Lung (tissue), 12 donors: ENCODE measurements around the gene CSNK2A1. TPM values are rescaled to one million over a fixed set of nuclear protein-coding genes. Genes with fewer than 3 reads are reported as not detected.

Experiments used
- ATAC-seq: fragments of 200-7000 bp; cut with Tn5 transposase; one replicate; pipeline ENCODE4 v1.9.1; 2020; ENCODE audit warnings: moderate number of reproducible peaks; ENCODE audit not compliant: insufficient read depth, low FRiP score
- DNase-seq, 3 donors: peaks; one replicate each; pipeline ENCODE4 v3.0.0-alpha.2; 2013 to 2017
- H3K27ac ChIP-seq, 2 donors: one replicate each; pipeline ENCODE4 v1.5.1; 2013; ENCODE audit warnings: mild to moderate bottlenecking in 2 of 2, moderate library complexity in 2 of 2, control low read depth in 1 of 2, inconsistent platforms in 1 of 2, low read depth in 1 of 2, low read length in 1 of 2
- H3K27me3 ChIP-seq, 3 donors: one replicate each; pipeline ENCODE4 v1.5.1; 2013; ENCODE audit warnings: low read length in 2 of 3; ENCODE audit not compliant: control insufficient read depth in 3 of 3, insufficient read depth in 3 of 3
- H3K36me3 ChIP-seq, 4 donors: one replicate each; pipeline ENCODE4 v1.5.1; 2013; ENCODE audit warnings: low read length in 4 of 4, mild to moderate bottlenecking in 1 of 4, moderate library complexity in 1 of 4; ENCODE audit not compliant: control insufficient read depth in 4 of 4, insufficient read depth in 4 of 4
- H3K4me1 ChIP-seq, 5 donors: one replicate each; pipeline ENCODE4 v1.5.1; 2013; ENCODE audit warnings: low read length in 5 of 5, mild to moderate bottlenecking in 2 of 5, moderate library complexity in 1 of 5; ENCODE audit not compliant: control insufficient read depth in 5 of 5, insufficient read depth in 5 of 5
- H3K4me3 ChIP-seq: one replicate; pipeline ENCODE4 v1.5.1; 2013; ENCODE audit warnings: mild to moderate bottlenecking, control low read depth, moderate library complexity
- H3K9ac ChIP-seq, 2 donors: one replicate each; pipeline ENCODE4 v1.5.1; 2013; ENCODE audit warnings: low read length in 2 of 2, control low read depth in 1 of 2; ENCODE audit not compliant: insufficient read depth in 1 of 2
- H3K9me3 ChIP-seq, 4 donors: one replicate each; pipeline ENCODE4 v1.5.1; 2013; ENCODE audit warnings: low read length in 3 of 4, mild to moderate bottlenecking in 1 of 4, moderate library complexity in 1 of 4; ENCODE audit not compliant: control insufficient read depth in 4 of 4, insufficient read depth in 3 of 4
- WGBS, 2 donors: extraction: QIAGEN DNeasy Blood & Tissue Kit; methylation state at CpG; one replicate each; pipeline ENCODE4 v1.1.7; 2013; 5-methylcytosine and 5-hydroxymethylcytosine counted together
- polyA plus RNA-seq, 2 donors: library from polyadenylated mRNA; stranded (reverse); fragments of 200-250 nt; gene quantifications; one replicate each; pipeline ENCODE4 v1.2.1, GENCODE V29; 2013
- total RNA-seq, 2 donors: library from RNA; depleted of rRNA in 1 of 2; stranded (reverse); fragments of >200 nt in 1 of 2; gene quantifications; one replicate each; pipeline ENCODE4 v1.2.1, GENCODE V29; 2014 to 2021
- TF ChIP-seq, protein P1 (sequence below): IDR thresholded peaks from 2 replicates; pipeline ENCODE4 v1.5.1; 2012; ENCODE audit warnings: mild to moderate bottlenecking; ENCODE audit errors: control extremely low read depth, extremely low read depth
- donor health status: control.
- donor health status: control.
- donor health status: Bipolar disorder and iron deficiency.
- donor health status: healthy.
- donor health status: DM: yes; HTN: yes; CAD: no.

CSNK2A1 gene
- total and polyA plus RNA-seq, 4 donors: 20.5 to 186 (median 60.7) TPM

DNA sequence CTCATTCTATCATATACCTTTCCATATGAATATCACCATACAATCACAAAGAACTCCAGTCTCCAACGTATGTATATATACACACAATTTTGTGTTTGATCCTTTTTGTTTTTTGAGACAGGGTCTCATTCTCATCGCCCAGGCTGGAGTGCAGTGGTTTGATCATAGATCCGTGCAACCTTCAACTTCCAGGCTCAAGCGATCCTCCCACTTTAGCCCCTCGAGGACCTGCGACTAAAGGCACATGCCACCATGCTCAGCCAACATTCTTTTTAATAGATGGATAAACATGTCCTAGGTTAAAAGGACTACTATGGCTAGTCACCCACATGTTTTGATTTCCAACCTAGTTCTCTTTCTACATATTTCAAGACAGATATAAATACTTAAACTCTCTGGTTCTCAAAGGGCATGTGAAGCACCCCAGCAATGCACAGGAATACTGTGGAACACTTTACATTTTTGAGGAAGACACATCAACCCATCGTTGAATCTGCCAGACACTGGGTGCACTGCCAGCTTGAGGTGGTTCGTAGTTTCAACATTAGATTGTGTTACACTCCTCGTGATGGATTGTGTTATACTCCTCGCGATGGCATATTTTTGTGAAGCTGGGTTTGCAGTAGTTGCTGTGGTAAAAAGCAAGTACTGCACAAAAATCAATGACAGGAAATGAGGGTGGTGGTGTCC is 40.4 kb downstream of the CSNK2A1 start:
- TF ChIP-seq, protein P1, sequence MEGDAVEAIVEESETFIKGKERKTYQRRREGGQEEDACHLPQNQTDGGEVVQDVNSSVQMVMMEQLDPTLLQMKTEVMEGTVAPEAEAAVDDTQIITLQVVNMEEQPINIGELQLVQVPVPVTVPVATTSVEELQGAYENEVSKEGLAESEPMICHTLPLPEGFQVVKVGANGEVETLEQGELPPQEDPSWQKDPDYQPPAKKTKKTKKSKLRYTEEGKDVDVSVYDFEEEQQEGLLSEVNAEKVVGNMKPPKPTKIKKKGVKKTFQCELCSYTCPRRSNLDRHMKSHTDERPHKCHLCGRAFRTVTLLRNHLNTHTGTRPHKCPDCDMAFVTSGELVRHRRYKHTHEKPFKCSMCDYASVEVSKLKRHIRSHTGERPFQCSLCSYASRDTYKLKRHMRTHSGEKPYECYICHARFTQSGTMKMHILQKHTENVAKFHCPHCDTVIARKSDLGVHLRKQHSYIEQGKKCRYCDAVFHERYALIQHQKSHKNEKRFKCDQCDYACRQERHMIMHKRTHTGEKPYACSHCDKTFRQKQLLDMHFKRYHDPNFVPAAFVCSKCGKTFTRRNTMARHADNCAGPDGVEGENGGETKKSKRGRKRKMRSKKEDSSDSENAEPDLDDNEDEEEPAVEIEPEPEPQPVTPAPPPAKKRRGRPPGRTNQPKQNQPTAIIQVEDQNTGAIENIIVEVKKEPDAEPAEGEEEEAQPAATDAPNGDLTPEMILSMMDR: no peak
- Histone ChIP-seq H3K9ac (no peak overlapping the region), H3K27ac (no peak overlapping the region), H3K27me3 (no peaks in the 10 kb centered on the region), H3K9me3 (no peaks in the 10 kb centered on the region), H3K36me3 (peaks cover 16 to 54% (median 47%) of the 10 kb centered on the region in 4 donors), H3K4me3 (no peak overlapping the region), H3K4me1 (peaks cover 0 to 7% (median 1%) of the 10 kb centered on the region in 5 donors)
- 95 to 98% methylated on average over 11 of the region's 11 CpGs for WGBS, 2 donors
- no peak for DNase-seq
- ATAC-seq: no peak

DNA sequence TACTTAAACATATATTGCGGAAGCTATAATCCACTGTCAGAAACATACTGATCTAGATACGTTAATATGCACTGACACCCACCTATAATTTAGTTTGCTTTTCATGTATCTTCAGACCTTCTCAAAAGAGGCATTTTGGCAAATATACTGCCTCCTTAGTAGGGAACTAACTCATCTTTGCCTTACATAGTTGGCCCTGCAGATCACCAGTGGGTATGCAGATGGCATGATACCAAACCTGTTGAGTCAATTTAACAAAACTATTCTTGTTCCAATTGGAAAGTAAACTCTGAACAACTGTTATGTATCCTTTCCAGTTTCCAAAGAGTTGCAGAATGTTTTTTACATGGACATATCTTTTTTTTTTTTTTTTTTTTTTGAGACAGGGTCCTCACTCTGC is 45.6 kb downstream of the CSNK2A1 start:
- DNase-seq: no peak
- H3K4me1 ChIP-seq: peaks cover 0 to 15% (median 4%) of the 10 kb centered on the region in 5 donors
- ATAC-seq: no peak
- H3K36me3 ChIP-seq: peaks cover 19 to 60% (median 46%) of the 10 kb centered on the region in 4 donors
- 95 to 98% methylated on average over 2 of the region's 2 CpGs for WGBS, 2 donors
- TF ChIP-seq, protein P1: no peak
- H3K9me3 ChIP-seq: no peaks in the 10 kb centered on the region
- no peaks in the 10 kb centered on the region for H3K27me3 ChIP-seq
- H3K27ac ChIP-seq: no peak overlapping the region
- H3K4me3 ChIP-seq: no peak overlapping the region
- no peak overlapping the region for H3K9ac ChIP-seq

DNA sequence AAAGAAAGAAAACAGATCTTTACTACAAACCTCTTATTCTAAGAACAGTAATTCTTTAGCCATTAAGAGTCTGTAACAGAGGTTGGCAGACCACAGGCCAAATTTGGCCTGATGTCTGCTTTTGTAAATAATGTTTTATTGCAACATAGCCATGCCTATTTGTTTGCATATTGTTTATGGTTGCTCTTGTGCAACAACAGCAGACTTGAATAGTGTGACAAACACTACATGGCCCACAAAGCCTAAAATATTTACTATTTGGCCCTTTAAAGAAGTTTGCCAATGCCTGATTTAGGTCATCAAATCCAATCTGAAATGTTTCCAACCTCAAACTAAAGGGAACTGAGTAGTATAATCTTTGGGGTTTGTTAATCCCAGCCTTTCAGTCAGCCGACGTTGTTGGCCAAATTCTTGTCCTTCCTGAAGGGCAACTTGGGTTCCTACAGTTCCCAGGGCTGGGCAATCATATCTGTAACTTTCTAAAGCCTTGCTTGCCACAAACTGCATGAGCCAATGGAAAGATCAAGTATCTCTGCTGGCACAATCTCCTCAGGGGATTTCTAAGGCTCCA is 47.4 kb downstream of the CSNK2A1 start:
- Histone ChIP-seq H3K4me3 (no peak overlapping the region), H3K27me3 (no peaks in the 10 kb centered on the region), H3K9ac (peak overlapping the region in 1 of 2 donors; percentile 8), H3K27ac (no peak overlapping the region), H3K4me1 (peaks cover 0 to 15% (median 4%) of the 10 kb centered on the region in 5 donors), H3K9me3 (no peaks in the 10 kb centered on the region), H3K36me3 (peaks cover 25 to 54% (median 36%) of the 10 kb centered on the region in 4 donors)
- TF ChIP-seq, protein P1: no peak
- DNase-seq (peak; percentile 66 to 94 (median 90)), ATAC-seq (no peak)
- WGBS, 2 donors: 42 to 71% methylated on average over 2 of the region's 2 CpGs
